ENCODE measurements around the gene LRFN5. TPM values are rescaled to one million over a fixed set of nuclear protein-coding genes. Genes with fewer than 3 reads are reported as not detected.

Gene LRFN5
- total and polyA plus RNA-seq, 2 experiments from 2014 or later, result 1.8 to 8.8 TPM

DNA sequence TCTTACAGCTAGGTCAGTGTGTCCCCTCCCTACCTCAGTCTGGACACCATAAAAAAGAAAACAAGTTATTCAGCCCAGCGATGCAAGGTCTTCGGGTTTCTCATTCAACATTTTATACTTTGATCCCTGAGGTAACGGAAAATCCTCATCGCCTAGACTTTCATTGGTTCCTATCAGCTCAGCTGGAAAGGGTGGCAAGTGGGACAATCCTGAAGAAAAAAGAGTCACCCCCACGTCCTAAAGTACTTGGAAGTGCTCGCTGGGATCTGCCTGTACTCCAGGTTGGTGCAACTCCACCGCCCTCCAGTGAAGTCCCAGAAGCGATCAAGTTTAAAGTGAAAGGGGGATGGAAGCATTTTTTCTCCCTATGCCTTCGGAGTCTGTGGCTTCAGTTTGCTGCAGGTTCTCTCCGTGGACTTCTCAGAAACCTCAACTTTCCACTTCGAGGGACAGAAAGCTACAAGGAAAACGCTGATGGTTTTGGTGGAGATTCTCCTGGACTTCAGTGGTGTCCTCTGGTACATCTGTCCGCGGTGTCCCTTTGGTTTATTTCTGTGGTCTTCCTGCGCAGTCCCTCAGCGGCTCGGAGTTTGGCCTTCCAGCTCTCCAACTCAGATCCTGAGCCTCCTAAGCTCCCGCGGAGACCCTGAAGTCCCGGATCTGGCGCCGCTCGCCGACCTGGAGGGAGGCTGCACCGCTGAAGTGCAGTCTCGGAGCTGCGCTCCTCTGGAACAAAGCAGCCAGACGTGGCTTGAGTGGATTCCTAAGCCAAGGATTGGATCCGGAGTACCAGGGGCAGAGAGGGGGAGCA, 1.8 kb upstream of the LRFN5 start:
- peaks cover 5% of the 10 kb centered on the region for H3K4me1 ChIP-seq (ENCODE audit: insufficient read depth)
- 1% methylated on average over 29 of the region's 29 CpGs for WGBS (ENCODE audit: low lambda C conversion rate, missing lambda C conversion rate)
- peaks cover 22% of the 10 kb centered on the region for H3K79me2 ChIP-seq
- peak overlapping the region; percentile 93 for H3K4me3 ChIP-seq
- no peaks in the 10 kb centered on the region for H4K20me1 ChIP-seq (ENCODE audit: insufficient read depth, poor library complexity, severe bottlenecking)
- H3K27ac ChIP-seq, result peak overlapping the region; percentile 89
- peak overlapping the region; percentile 92 for H3K4me2 ChIP-seq
- no peak for TF ChIP-seq EZH2phosphoT487 (IDR thresholded peaks at IDR 0.05; ENCODE audit: low read depth, severe bottlenecking, unreplicated experiment)
- peak; percentile 13 for TF ChIP-seq EZH2 (IDR thresholded peaks at IDR 0.05; ENCODE audit: borderline replicate concordance)
- peak; percentile 87 for DNase-seq (ENCODE audit: low spot score)
- peaks cover 29% of the 10 kb centered on the region for H3K27me3 ChIP-seq
- no peaks in the 10 kb centered on the region for H3K9me3 ChIP-seq (ENCODE audit: low read depth)
- H3K9me2 ChIP-seq (replicated peaks; ENCODE audit: insufficient read depth), result no peaks in the 10 kb centered on the region
- peak overlapping the region; percentile 97 for H2AFZ ChIP-seq
- no peaks in the 10 kb centered on the region for H3K36me3 ChIP-seq (replicated peaks; ENCODE audit: insufficient read depth, low read depth)

GRCh38 chr14:41605550-41606281, 960 bp upstream of the LRFN5 start:
- peak overlapping the region; percentile 89 for H3K27ac ChIP-seq
- H3K4me3 ChIP-seq, result peak overlapping the region; percentile 93
- peaks cover 24% of the 10 kb centered on the region for H3K79me2 ChIP-seq
- TF ChIP-seq EZH2phosphoT487 (IDR thresholded peaks at IDR 0.05; ENCODE audit: low read depth, severe bottlenecking, unreplicated experiment), result no peak
- H3K4me1 ChIP-seq (ENCODE audit: insufficient read depth), result peaks cover 5% of the 10 kb centered on the region
- no peaks in the 10 kb centered on the region for H3K9me2 ChIP-seq (replicated peaks; ENCODE audit: insufficient read depth)
- H3K27me3 ChIP-seq, result peaks cover 34% of the 10 kb centered on the region
- peak overlapping the region; percentile 92 for H3K4me2 ChIP-seq
- peak; percentile 56 for DNase-seq (ENCODE audit: low spot score)
- no peaks in the 10 kb centered on the region for H3K9me3 ChIP-seq (ENCODE audit: low read depth)
- 2% methylated on average over 23 of the region's 23 CpGs for WGBS (ENCODE audit: low lambda C conversion rate, missing lambda C conversion rate)
- H4K20me1 ChIP-seq (ENCODE audit: insufficient read depth, poor library complexity, severe bottlenecking), result no peaks in the 10 kb centered on the region
- H2AFZ ChIP-seq, result peak overlapping the region; percentile 97
- H3K36me3 ChIP-seq (replicated peaks; ENCODE audit: insufficient read depth, low read depth), result no peaks in the 10 kb centered on the region

GRCh38 chr14:41606282-41606531, 469 bp upstream of the LRFN5 start:
- Histone ChIP-seq H3K9me3 (ENCODE audit: low read depth) (no peaks in the 10 kb centered on the region), H3K4me1 (ENCODE audit: insufficient read depth) (no peaks in the 10 kb centered on the region), H3K79me2 (peaks cover 26% of the 10 kb centered on the region), H2AFZ (peak overlapping the region; percentile 97), H3K36me3 (replicated peaks; ENCODE audit: insufficient read depth, low read depth) (no peaks in the 10 kb centered on the region), H3K27ac (peak overlapping the region; percentile 89), H3K4me2 (peak overlapping the region; percentile 92), H3K27me3 (peaks cover 39% of the 10 kb centered on the region), H3K9me2 (replicated peaks; ENCODE audit: insufficient read depth) (no peaks in the 10 kb centered on the region), H4K20me1 (ENCODE audit: insufficient read depth, poor library complexity, severe bottlenecking) (no peaks in the 10 kb centered on the region), H3K4me3 (peak overlapping the region; percentile 93)
- WGBS (ENCODE audit: low lambda C conversion rate, missing lambda C conversion rate), result 2% methylated on average over 7 of the region's 7 CpGs
- no peak for DNase-seq (ENCODE audit: low spot score)
- no peak for TF ChIP-seq EZH2phosphoT487 (IDR thresholded peaks at IDR 0.05; ENCODE audit: low read depth, severe bottlenecking, unreplicated experiment)
- TF ChIP-seq EZH2 (IDR thresholded peaks at IDR 0.05; ENCODE audit: borderline replicate concordance), result no peak
- no peak for TF ChIP-seq CTCF (IDR thresholded peaks at IDR 0.05; ENCODE audit: poor library complexity)

DNA sequence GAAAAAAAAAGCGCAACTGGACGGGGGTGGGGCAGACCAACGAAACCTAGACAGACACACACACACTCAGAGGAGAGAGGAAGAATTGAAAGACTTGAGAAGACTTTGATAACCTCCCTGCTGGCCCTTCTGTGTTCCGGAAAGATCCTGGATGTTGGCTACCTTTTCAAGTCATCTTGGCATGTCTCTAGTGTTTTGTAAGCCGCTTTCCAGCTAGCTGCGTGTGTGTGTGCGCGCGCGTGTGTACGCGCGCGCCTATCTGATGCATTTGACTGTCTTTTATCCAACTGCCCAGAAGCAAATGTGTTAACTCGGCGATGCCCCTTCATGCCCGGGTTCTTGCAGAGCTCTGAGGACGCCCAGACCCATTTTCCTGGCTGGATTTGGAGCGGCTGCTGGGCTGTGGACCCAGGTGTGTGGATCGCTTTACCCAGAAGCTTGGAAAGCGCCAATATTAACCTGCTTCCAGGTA, 664 bp downstream of the LRFN5 start:
- Histone ChIP-seq H3K4me2 (peak overlapping the region; percentile 92), H3K9me3 (ENCODE audit: low read depth) (no peaks in the 10 kb centered on the region), H4K20me1 (ENCODE audit: insufficient read depth, poor library complexity, severe bottlenecking) (peaks cover 4% of the 10 kb centered on the region), H3K27me3 (peaks cover 40% of the 10 kb centered on the region), H2AFZ (peak overlapping the region; percentile 97), H3K9me2 (replicated peaks; ENCODE audit: insufficient read depth) (no peaks in the 10 kb centered on the region), H3K27ac (no peak overlapping the region), H3K36me3 (replicated peaks; ENCODE audit: insufficient read depth, low read depth) (no peaks in the 10 kb centered on the region), H3K4me3 (peak overlapping the region; percentile 93), H3K79me2 (peaks cover 16% of the 10 kb centered on the region), H3K4me1 (ENCODE audit: insufficient read depth) (no peaks in the 10 kb centered on the region)
- DNase-seq (ENCODE audit: low spot score), result peak; percentile 18
- 0% methylated on average over 21 of the region's 21 CpGs for WGBS (ENCODE audit: low lambda C conversion rate, missing lambda C conversion rate)
- TF ChIP-seq CTCF (IDR thresholded peaks at IDR 0.05; ENCODE audit: poor library complexity) (no peak), EZH2 (IDR thresholded peaks at IDR 0.05; ENCODE audit: borderline replicate concordance) (no peak), EZH2phosphoT487 (IDR thresholded peaks at IDR 0.05; ENCODE audit: low read depth, severe bottlenecking, unreplicated experiment) (no peak)

Data from hepatocyte (in vitro differentiated cells).